DMS 273 (cell line): Measurements from ENCODE around the gene DNAH5.
"Not testable (repeated sequence)": the region's sequence is repeated elsewhere in the genome, so short reads cannot be mapped to it uniquely, and the experiment has no call there.

Source experiments
- DNase-seq: peaks from one replicate; lab custom pipeline; 2025; ENCODE audit not compliant: unreplicated experiment; lab: John Stamatoyannopoulos, UW

The DNAH5 gene

GRCh38 chr5:13859270-13860065 lies 85.0 kb downstream of the DNAH5 start:
- no peak for DNase-seq

- no peak for DNase-seq
These were observed 101.2 kb downstream of the DNAH5 start for GRCh38 chr5:13843175-13843846.

DNA sequence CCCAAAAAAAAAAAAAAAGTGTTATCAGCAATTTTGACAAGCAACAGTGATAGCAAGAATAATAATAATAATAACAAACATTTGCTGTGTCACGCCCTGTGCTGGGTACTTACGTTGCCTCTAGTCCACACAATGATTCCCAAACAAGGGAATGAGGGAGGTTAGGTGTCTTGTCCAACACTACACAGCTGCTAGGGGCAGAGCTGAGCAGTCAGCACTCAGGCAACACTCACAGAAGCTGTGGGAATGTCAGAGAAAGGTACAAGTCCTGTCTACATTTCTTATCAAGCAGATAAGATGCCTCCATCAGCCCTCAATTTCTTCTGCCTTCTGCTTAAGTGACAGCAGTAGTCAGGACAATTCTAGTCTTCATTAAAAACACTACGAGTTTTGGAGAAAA lies 111.0 kb downstream of the DNAH5 start:
- DNase-seq, result no peak

- DNase-seq, result no peak
These were observed 113.1 kb downstream of the DNAH5 start for GRCh38 chr5:13831351-13831750.

GRCh38 chr5:13830536-13830935 lies 114.0 kb downstream of the DNAH5 start:
- DNase-seq, result no peak

- no peak for DNase-seq
These were observed 123.1 kb downstream of the DNAH5 start for GRCh38 chr5:13821366-13821765.

DNA sequence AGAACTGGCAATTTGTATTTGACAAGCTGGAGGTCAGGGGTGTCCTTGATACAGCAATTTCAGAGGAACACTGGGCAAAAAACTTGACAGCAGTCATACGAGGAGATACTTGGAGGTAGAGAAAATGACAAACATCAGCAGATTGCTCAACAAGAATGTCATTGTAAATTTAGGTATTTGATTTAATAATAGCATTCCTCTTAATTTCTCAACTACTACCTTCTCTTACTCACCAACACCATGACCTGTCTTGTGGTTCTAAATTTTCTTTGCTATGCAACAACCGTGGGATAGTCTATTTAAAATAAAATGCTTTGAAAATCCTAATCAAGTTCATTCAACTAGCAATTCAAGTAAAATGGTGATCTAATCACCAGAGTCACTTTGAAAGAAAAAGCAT lies 128.4 kb downstream of the DNAH5 start:
- no peak for DNase-seq

DNA sequence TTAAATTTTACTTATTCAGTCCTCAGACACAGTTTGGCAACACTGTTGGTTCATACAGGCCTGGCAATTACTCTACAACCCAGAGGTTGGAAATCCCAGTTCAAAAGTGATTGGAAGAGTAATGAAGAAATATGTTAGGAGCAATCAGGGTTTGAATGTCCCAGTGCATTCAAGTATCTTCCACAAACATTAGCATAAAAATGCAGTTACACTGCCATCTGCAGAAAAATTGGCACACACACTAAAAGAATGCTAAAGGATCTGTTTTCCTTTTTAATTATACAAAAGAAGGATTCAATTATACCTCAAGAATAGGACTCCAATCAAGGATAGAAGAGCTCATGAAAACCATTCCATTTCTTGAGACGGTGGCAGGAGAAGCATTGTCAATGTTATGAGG lies 130.2 kb downstream of the DNAH5 start:
- DNase-seq, result no peak

GRCh38 chr5:13809921-13810320 lies 134.6 kb downstream of the DNAH5 start:
- no peak for DNase-seq

DNA sequence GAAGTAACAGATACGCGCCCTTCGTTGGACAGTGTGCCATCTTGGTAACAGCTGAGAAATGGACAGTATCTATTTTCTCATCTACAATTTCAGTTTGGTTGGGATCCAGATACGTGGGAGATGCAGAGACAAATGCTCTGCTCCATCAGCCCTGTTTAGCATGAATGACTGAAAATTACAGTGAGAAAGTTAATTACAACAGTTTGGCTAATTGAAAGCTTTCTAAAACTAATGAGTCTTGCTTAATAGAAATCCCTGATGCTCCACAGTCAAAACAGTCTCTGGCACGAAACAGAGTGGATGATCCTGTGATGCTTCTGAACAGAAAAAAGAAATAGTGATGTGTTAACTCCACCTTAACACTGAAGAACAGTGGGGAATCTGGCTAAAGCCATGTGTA lies 140.2 kb downstream of the DNAH5 start:
- no peak for DNase-seq

DNA sequence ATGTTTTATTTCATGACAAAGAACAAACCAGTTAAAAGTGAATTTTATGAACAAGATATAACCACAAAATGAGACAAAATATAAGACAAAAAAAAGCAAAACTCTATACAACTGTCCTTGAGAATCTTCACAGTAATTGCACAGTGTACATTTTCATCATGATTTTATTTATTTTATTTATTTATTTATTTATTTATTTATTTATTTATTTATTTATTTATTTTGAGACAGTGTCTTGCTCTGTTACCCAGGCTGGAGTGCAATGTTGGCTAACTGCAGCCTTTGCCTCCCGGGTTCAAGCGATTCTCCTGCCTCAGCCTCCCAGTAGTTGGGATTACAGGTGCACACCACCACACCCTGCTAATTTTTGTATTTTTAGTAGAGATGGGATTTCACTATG lies 145.9 kb downstream of the DNAH5 start:
- DNase-seq, result not testable (repeated sequence)

DNA sequence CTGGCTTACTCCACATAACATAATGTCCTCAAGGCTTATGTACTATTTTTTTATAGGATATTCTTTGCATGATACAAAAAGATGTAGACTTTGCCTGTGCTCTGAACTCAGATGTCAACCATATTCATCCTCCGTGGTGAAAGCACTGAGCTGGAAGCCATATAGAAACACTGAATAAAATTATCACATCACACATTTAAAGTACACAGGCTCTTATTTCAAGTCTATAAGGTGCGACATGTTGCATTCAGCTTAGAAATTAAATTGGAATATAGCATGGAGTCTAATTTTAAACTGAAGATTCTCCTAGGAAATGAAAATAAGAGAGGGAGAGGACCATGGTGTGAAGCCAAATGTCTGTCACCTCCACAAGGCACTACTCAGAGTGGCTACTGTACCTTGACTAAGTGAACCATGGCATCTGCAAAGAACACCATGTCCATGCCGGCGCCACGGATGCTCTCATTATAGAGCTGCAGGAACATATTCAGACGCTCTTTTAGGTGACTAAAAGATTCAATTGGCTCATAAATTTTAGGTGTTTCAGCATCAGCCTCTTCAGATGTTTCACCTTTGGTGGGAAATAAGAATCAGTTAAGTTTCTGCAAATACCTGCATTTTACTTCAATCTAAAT lies 158.6 kb downstream of the DNAH5 start:
- no peak for DNase-seq

DNA sequence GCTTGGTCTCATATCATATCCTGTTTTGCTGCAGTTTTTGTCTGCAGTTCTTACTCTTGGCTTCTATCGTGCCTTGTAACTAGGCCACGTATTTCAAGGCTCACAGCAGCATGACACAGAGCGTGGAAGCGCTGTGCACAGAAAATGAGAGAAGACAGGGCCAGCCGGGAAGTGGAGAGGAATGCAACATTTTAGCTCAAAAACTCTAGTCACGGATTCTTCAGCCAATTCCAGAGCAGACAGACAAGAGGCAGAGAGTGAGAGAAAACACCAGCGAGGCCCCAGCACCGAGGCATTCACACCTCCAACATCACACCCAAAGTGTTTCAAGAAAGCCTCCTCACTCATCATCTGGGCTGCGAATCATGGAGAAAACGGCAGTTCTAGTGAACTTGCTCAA lies 160.8 kb downstream of the DNAH5 start:
- DNase-seq, result no peak

DNA sequence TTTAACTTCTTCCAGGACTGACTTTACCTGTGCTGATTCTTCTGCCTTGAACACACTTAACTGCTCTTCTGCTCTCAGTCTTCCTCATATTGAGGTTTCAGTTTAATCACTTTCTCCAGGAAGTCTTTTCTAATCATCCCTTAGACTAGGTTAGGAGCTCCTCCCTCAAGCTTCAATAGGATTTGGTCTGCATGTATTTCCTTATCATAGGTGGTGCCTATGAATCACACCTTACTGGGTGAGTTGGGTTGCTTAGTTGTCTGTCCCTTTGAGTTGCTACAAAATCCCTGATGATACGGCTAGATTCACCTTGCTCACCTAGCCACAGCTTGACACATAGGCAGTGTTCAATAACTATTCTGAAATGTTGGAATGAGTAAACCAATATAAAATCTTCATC lies 164.4 kb downstream of the DNAH5 start:
- no peak for DNase-seq

- DNase-seq, result no peak
These were observed 170.8 kb downstream of the DNAH5 start for GRCh38 chr5:13773649-13774048.

DNA sequence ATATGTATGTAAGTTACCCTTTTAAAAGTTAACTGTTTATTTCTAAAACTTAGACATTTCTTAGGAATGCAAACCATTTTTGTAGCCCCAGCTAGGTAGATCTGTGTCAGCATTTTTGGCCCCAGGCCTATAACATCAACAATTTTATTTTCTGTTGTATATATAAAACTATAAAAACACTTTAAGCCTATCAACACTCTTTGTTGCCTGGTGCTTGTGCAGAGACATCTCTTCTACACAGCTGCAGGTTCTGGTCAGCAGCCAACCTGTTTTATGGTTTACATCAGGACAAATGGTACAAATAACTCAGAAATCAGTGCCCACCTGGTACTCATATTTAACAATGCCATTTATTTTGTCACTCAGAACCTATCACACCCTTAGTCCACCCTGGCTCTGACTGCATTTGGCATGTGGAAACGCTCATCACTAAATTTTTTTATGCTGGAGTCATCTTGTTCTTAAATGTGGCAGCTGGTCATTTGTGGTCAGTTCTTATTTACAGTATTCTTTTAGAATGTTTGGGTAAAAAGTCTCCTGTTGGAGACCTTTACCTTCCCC lies 173.4 kb downstream of the DNAH5 start:
- DNase-seq, result no peak

GRCh38 chr5:13766236-13766635 lies 178.3 kb downstream of the DNAH5 start:
- DNase-seq, result no peak

- DNase-seq, result no peak
These were observed 180.8 kb downstream of the DNAH5 start for GRCh38 chr5:13763719-13764118.

DNA sequence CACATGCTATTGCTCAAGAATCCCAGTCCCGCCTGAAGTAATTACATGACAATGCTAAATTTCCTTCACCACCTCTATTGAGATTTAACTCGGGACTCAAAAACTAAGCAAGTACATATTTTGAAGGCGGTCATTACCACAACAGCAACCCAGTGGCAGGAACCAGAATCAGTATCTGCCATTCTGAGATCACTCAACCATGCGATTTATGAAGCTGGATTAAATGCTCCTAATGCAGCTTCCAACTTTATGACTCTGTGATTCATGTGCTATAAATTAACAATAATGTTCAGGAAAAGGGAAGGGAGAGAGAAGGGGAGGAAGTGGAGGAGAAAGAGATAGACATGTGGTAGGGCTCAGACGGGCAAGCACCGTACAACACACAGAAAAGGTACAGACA lies 194.7 kb downstream of the DNAH5 start:
- no peak for DNase-seq

DNA sequence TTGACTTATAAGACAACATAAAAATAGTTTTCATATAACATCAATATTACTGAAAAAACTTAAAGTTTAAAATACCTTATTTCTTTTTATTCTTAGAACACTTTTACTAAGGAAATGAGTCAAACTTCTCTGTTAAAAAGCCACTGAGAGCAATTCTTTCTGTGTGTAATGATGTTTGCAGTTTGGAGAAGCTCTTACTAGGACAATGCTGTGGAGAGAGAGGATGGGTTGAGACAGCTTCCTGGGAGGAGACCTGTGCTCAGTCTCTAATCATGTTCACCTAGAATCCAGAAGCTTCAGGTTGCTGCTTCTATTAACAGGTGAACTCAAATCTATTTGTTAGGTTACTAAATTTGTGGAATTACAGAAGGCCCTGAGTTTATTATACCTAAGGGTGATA lies 198.5 kb downstream of the DNAH5 start:
- DNase-seq, result no peak

GRCh38 chr5:13745508-13745907 lies 199.0 kb downstream of the DNAH5 start:
- DNase-seq, result no peak

GRCh38 chr5:13740471-13740870 lies 204.0 kb downstream of the DNAH5 start:
- DNase-seq, result no peak
